Ishikawa (cell line): ENCODE data around the gene RHOB.

Experiments used
- CREB1 ChIP-seq: IDR thresholded peaks from 2 replicates; pipeline ENCODE4 v1.6.1; 2012; ENCODE audit warnings: low read depth
- EP300 ChIP-seq: IDR thresholded peaks from 2 replicates; pipeline ENCODE4 v1.6.1; 2012; ENCODE audit warnings: borderline replicate concordance
- YY1 ChIP-seq: IDR thresholded peaks from 2 replicates; pipeline ENCODE4 v1.6.1; 2012; ENCODE audit warnings: low read depth
- TF ChIP-seq, protein P1 (sequence below): IDR thresholded peaks from 2 replicates; pipeline ENCODE4 v1.6.1; 2012; ENCODE audit warnings: low read depth, mild to moderate bottlenecking

DNA sequence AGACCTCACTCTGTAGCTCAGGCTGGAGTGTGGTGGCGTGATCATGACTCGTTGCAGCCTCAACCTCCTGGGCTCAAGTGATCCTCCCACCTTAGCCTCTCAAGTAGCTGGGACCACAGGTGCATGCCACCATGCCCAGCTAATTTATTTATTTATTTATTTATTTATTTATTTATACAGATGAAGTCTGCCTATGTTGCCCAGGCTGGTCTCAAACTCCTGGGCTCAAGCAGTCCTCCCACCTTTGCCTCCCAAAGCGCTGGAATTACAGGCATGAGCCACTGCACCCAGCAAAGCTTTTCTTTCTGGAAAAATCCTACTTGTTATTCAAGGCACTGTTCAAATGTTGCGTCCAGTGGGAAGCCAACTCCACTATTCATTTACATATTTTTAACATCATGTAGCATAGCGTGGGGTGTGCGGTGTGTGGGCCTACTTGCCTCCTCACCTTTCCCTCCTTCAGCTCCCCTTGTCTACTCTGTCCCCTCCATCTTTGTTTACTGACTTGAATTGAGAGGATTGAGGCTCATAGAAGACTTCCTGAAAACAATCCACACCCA lies 6.8 kb upstream of the RHOB start:
- TF ChIP-seq, protein P1, sequence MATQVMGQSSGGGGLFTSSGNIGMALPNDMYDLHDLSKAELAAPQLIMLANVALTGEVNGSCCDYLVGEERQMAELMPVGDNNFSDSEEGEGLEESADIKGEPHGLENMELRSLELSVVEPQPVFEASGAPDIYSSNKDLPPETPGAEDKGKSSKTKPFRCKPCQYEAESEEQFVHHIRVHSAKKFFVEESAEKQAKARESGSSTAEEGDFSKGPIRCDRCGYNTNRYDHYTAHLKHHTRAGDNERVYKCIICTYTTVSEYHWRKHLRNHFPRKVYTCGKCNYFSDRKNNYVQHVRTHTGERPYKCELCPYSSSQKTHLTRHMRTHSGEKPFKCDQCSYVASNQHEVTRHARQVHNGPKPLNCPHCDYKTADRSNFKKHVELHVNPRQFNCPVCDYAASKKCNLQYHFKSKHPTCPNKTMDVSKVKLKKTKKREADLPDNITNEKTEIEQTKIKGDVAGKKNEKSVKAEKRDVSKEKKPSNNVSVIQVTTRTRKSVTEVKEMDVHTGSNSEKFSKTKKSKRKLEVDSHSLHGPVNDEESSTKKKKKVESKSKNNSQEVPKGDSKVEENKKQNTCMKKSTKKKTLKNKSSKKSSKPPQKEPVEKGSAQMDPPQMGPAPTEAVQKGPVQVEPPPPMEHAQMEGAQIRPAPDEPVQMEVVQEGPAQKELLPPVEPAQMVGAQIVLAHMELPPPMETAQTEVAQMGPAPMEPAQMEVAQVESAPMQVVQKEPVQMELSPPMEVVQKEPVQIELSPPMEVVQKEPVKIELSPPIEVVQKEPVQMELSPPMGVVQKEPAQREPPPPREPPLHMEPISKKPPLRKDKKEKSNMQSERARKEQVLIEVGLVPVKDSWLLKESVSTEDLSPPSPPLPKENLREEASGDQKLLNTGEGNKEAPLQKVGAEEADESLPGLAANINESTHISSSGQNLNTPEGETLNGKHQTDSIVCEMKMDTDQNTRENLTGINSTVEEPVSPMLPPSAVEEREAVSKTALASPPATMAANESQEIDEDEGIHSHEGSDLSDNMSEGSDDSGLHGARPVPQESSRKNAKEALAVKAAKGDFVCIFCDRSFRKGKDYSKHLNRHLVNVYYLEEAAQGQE: no peak
- no peak for TF ChIP-seq EP300
- TF ChIP-seq CREB1: no peak
- no peak for TF ChIP-seq YY1
